ENCODE results near the gene STARD3NL. TPM values are rescaled to one million over a fixed set of nuclear protein-coding genes. Genes with fewer than 3 reads are reported as not detected.

Gene STARD3NL
- polyA plus RNA-seq, 1 experiment: 93.4 TPM

DNA sequence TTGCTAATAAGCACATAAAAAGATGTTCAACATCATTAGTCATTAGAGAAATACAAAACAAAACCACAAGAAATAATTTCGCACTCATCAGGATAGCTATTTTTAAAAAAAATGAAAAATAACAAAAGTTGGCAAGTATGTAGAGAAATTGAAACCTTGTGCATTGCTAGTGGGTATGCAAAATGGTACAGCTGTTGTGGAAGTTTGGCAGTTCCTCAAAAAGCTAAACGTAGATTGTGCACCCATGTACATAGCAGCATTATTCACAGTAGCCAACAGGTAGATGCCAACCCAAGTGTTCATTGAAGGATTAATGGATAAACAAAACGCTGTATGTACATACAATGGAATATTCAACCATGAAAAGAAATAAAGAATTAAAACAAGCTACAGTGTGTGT lies 35.3 kb upstream of the STARD3NL start:
- POLR2A ChIA-PET: no interaction called here
- CTCF ChIA-PET: interaction anchor here (0.9 kb wide), 1 partner anchor 72 kb away, joined by 4 read pairs; no protein-coding TSS in a partner anchor
- Histone ChIP-seq H3K27me3 (ENCODE audit: control insufficient read depth, insufficient read depth, low read length) (no peaks in the 10 kb centered on the region), H3K27ac (ENCODE audit: low read depth, low read length) (no peak overlapping the region), H3K4me3 (ENCODE audit: low read depth, low read length) (no peak overlapping the region), H3K9me3 (ENCODE audit: control insufficient read depth, insufficient read depth, low read length) (no peaks in the 10 kb centered on the region)
- no peak for DNase-seq (ENCODE audit: low read depth, low spot score)
- TF ChIP-seq CTCF (IDR thresholded peaks at IDR 0.05; ENCODE audit: low read depth, low read length): no peak

DNA sequence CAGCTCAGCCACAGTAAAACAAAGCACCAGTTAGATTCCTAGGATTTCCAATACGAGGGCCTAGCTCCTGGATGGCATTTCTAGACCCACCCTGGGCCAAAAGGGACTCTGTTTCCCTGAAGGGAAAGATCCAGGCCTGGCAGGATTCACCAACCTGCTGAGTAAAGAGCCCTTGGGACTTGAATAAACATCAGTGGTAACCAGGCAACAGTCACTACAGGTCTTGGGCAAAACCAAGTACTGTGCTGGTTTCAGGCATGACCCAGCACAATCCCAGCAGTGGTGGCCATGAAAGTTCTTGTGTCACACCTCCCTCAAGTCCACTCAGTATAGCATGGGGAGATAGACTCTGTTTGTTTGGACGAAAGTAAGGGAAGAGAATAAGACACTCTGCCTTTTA lies 31.0 kb upstream of the STARD3NL start:
- no peak overlapping the region for H3K4me3 ChIP-seq (ENCODE audit: low read depth, low read length)
- no peak overlapping the region for H3K27ac ChIP-seq (ENCODE audit: low read depth, low read length)
- no peak for DNase-seq (ENCODE audit: low read depth, low spot score)
- no peaks in the 10 kb centered on the region for H3K27me3 ChIP-seq (ENCODE audit: control insufficient read depth, insufficient read depth, low read length)
- POLR2A ChIA-PET: no interaction called here
- no peak for TF ChIP-seq CTCF (IDR thresholded peaks at IDR 0.05; ENCODE audit: low read depth, low read length)
- H3K9me3 ChIP-seq (ENCODE audit: control insufficient read depth, insufficient read depth, low read length): no peaks in the 10 kb centered on the region
- CTCF ChIA-PET: no interaction called here

GRCh38 chr7:38151556-38151955 lies 26.5 kb upstream of the STARD3NL start:
- Histone ChIP-seq H3K27ac (ENCODE audit: low read depth, low read length) (no peak overlapping the region), H3K4me3 (ENCODE audit: low read depth, low read length) (no peak overlapping the region), H3K27me3 (ENCODE audit: control insufficient read depth, insufficient read depth, low read length) (no peaks in the 10 kb centered on the region), H3K9me3 (ENCODE audit: control insufficient read depth, insufficient read depth, low read length) (no peaks in the 10 kb centered on the region)
- ChIA-PET POLR2A (no interaction called here), CTCF (no interaction called here)
- no peak for DNase-seq (ENCODE audit: low read depth, low spot score)
- TF ChIP-seq CTCF (IDR thresholded peaks at IDR 0.05; ENCODE audit: low read depth, low read length): no peak

- Histone ChIP-seq H3K27ac (ENCODE audit: low read depth, low read length) (no peak overlapping the region), H3K27me3 (ENCODE audit: control insufficient read depth, insufficient read depth, low read length) (no peaks in the 10 kb centered on the region), H3K9me3 (ENCODE audit: control insufficient read depth, insufficient read depth, low read length) (no peaks in the 10 kb centered on the region), H3K4me3 (ENCODE audit: low read depth, low read length) (no peak overlapping the region)
- POLR2A ChIA-PET: no interaction called here
- DNase-seq (ENCODE audit: low read depth, low spot score): no peak
- CTCF ChIA-PET: interaction anchor here (0.9 kb wide), 1 partner anchor 62 kb away, joined by 3 read pairs; no protein-coding TSS in a partner anchor
- no peak for TF ChIP-seq CTCF (IDR thresholded peaks at IDR 0.05; ENCODE audit: low read depth, low read length)
Measured at GRCh38 chr7:38153515-38153914, 24.5 kb upstream of the STARD3NL start.

- CTCF ChIA-PET: no interaction called here
- no peak for TF ChIP-seq CTCF (IDR thresholded peaks at IDR 0.05; ENCODE audit: low read depth, low read length)
- Histone ChIP-seq H3K9me3 (ENCODE audit: control insufficient read depth, insufficient read depth, low read length) (no peaks in the 10 kb centered on the region), H3K27me3 (ENCODE audit: control insufficient read depth, insufficient read depth, low read length) (no peaks in the 10 kb centered on the region), H3K4me3 (ENCODE audit: low read depth, low read length) (no peak overlapping the region), H3K27ac (ENCODE audit: low read depth, low read length) (no peak overlapping the region)
- DNase-seq (ENCODE audit: low read depth, low spot score): no peak
- POLR2A ChIA-PET: no interaction called here
Measured at GRCh38 chr7:38154278-38154677, 23.8 kb upstream of the STARD3NL start.

Measured in AG04450 (cell line).